DOHH2 (cell line): Measurements from ENCODE around the gene RFWD3.

ENCODE experiments used
- H3F3A ChIP-seq: fragments of 200-600 bp; sonication (generic), shearing (Covaris generic); 2 replicates; pipeline ENCODE4 v1.6.0; 2016; ENCODE audit warnings: antibody characterized with exemption, mild to moderate bottlenecking; ENCODE audit not compliant: control insufficient read depth, insufficient read depth
- H3K27ac ChIP-seq: fragments of 200-600 bp; sonication (generic); 2 replicates; pipeline ENCODE4 v1.5.1; 2014; ENCODE audit warnings: low read depth, mild to moderate bottlenecking, low read length, moderate library complexity
- H3K27me3 ChIP-seq: fragments of 200-600 bp; sonication (generic); 2 replicates; pipeline ENCODE4 v1.6.1; 2014; ENCODE audit warnings: mild to moderate bottlenecking, low read length, mixed read lengths; ENCODE audit not compliant: control insufficient read depth
- H3K36me3 ChIP-seq: fragments of 200-600 bp; sonication (generic); 2 replicates; pipeline ENCODE4 v1.6.1; 2014; ENCODE audit warnings: mild to moderate bottlenecking, low read length, moderate library complexity, mixed read lengths; ENCODE audit not compliant: control insufficient read depth
- H3K4me1 ChIP-seq: fragments of 200-600 bp; sonication (generic); 2 replicates; pipeline ENCODE4 v1.6.1; 2014; ENCODE audit warnings: mild to moderate bottlenecking, low read length, mixed read lengths; ENCODE audit not compliant: control insufficient read depth
- H3K4me2 ChIP-seq: fragments of 200-600 bp; sonication (generic); 2 replicates; pipeline ENCODE4 v1.6.0; 2014; ENCODE audit warnings: mild to moderate bottlenecking, low read length, moderate library complexity
- H3K4me3 ChIP-seq: fragments of 200-600 bp; sonication (generic); 2 replicates; pipeline ENCODE4 v1.5.1; 2014; ENCODE audit warnings: mild to moderate bottlenecking, low read length, mixed read lengths
- H3K79me2 ChIP-seq: fragments of 200-600 bp; sonication (generic); 2 replicates; pipeline ENCODE4 v1.6.1; 2014; ENCODE audit warnings: mild to moderate bottlenecking, low read length, mixed read lengths; ENCODE audit not compliant: control insufficient read depth
- H3K9me2 ChIP-seq: fragments of 200-600 bp; sonication (generic); replicated peaks from 2 replicates; pipeline ENCODE4 v1.6.1; 2014; ENCODE audit warnings: mild to moderate bottlenecking, low read length, mixed read lengths; ENCODE audit not compliant: control insufficient read depth
- H3K9me3 ChIP-seq: fragments of 200-600 bp; sonication (generic); 2 replicates; pipeline ENCODE4 v1.6.1; 2014; ENCODE audit warnings: antibody characterized with exemption, low read length, mixed read lengths; ENCODE audit not compliant: control insufficient read depth, insufficient read depth
- H4K20me1 ChIP-seq: fragments of 200-600 bp; sonication (generic); 2 replicates; pipeline ENCODE4 v1.6.0; 2014; ENCODE audit warnings: low read depth, mild to moderate bottlenecking, antibody characterized with exemption, low read length, moderate library complexity; ENCODE audit not compliant: control insufficient read depth, insufficient read depth
- CTCF ChIP-seq: fragments of 200-600 bp; sonication (generic); IDR thresholded peaks from one replicate; pipeline ENCODE4 v1.5.1; 2014; ENCODE audit warnings: antibody characterized with exemption, mild to moderate bottlenecking, low read depth, low read length; ENCODE audit not compliant: poor library complexity, severe bottlenecking
- EZH2phosphoT487 ChIP-seq: fragments of 200-600 bp; sonication (generic); IDR thresholded peaks from 2 replicates; pipeline ENCODE4 v1.6.1; 2017; ENCODE audit warnings: borderline replicate concordance, mild to moderate bottlenecking, antibody characterized with exemption, low read length, moderate library complexity, mixed read lengths

The RFWD3 gene

GRCh38 chr16:74713325-74713724 lies 46.6 kb upstream of the RFWD3 start:
- no peak overlapping the region for H3K27ac ChIP-seq
- no peaks in the 10 kb centered on the region for H3K4me1 ChIP-seq
- H3K79me2 ChIP-seq = no peaks in the 10 kb centered on the region
- H3K4me3 ChIP-seq = no peak overlapping the region
- H4K20me1 ChIP-seq = no peaks in the 10 kb centered on the region
- H3K9me2 ChIP-seq = no peaks in the 10 kb centered on the region
- H3K4me2 ChIP-seq = no peak overlapping the region
- no peaks in the 10 kb centered on the region for H3K9me3 ChIP-seq
- H3K36me3 ChIP-seq = no peaks in the 10 kb centered on the region
- TF ChIP-seq CTCF (no peak), EZH2phosphoT487 (no peak)
- no peaks in the 10 kb centered on the region for H3F3A ChIP-seq
- peaks cover 3% of the 10 kb centered on the region; the same call in 1 of the 2 replicates for H3K27me3 ChIP-seq

GRCh38 chr16:74711938-74712337 lies 45.3 kb upstream of the RFWD3 start:
- Histone ChIP-seq H3F3A (no peaks in the 10 kb centered on the region), H3K27me3 (peaks cover 6% of the 10 kb centered on the region; the same call in 1 of the 2 replicates), H3K4me1 (no peaks in the 10 kb centered on the region), H3K27ac (no peak overlapping the region), H3K9me2 (no peaks in the 10 kb centered on the region), H3K9me3 (no peaks in the 10 kb centered on the region), H3K79me2 (no peaks in the 10 kb centered on the region), H3K4me3 (no peak overlapping the region), H3K36me3 (no peaks in the 10 kb centered on the region), H4K20me1 (no peaks in the 10 kb centered on the region), H3K4me2 (no peak overlapping the region)
- TF ChIP-seq EZH2phosphoT487 (no peak), CTCF (no peak)

- Histone ChIP-seq H3K9me2 (no peaks in the 10 kb centered on the region), H3K9me3 (no peaks in the 10 kb centered on the region), H3K4me1 (no peaks in the 10 kb centered on the region), H3K79me2 (no peaks in the 10 kb centered on the region), H3K27me3 (peaks cover 6% of the 10 kb centered on the region; the same call in 1 of the 2 replicates), H3F3A (no peaks in the 10 kb centered on the region), H3K4me2 (no peak overlapping the region), H3K27ac (no peak overlapping the region), H3K36me3 (no peaks in the 10 kb centered on the region), H3K4me3 (no peak overlapping the region), H4K20me1 (no peaks in the 10 kb centered on the region)
- TF ChIP-seq EZH2phosphoT487 = no peak
- TF ChIP-seq CTCF = no peak
Observed at GRCh38 chr16:74710401-74710800, 43.7 kb upstream of the RFWD3 start.

- Histone ChIP-seq H3K79me2 (no peaks in the 10 kb centered on the region), H3K4me3 (no peak overlapping the region), H3F3A (no peaks in the 10 kb centered on the region), H3K27me3 (peaks cover 6% of the 10 kb centered on the region; the same call in 1 of the 2 replicates), H3K4me1 (no peaks in the 10 kb centered on the region), H3K36me3 (no peaks in the 10 kb centered on the region), H3K9me3 (no peaks in the 10 kb centered on the region), H4K20me1 (no peaks in the 10 kb centered on the region), H3K9me2 (no peaks in the 10 kb centered on the region), H3K27ac (no peak overlapping the region), H3K4me2 (no peak overlapping the region)
- TF ChIP-seq CTCF (peak; percentile 93), EZH2phosphoT487 (no peak)
Observed at GRCh38 chr16:74709441-74709877, 42.8 kb upstream of the RFWD3 start.
